Gastrocnemius medialis (tissue), 4 donors: Measurements from ENCODE around the gene C8A. TPM values are rescaled to one million over a fixed set of nuclear protein-coding genes. Genes with fewer than 3 reads are reported as not detected.

ENCODE experiments used
- ATAC-seq, 2 donors: fragments of 150-250 bp; one replicate each; pipeline ENCODE4 v1.9.1; 2016
- DNase-seq, 2 donors: peaks; one replicate each; pipeline ENCODE4 v3.0.0-alpha.2; 2019
- H3K27ac ChIP-seq, 4 donors: fragments of 200-600 bp; sonication (generic); 1 replicate in 1 of 4; 2 replicates in 3 of 4; pipeline ENCODE4 v1.5.1; 2016 to 2018; ENCODE audit warnings: mild to moderate bottlenecking in 2 of 4, moderate library complexity in 1 of 4
- H3K27me3 ChIP-seq, 3 donors: fragments of 200-600 bp; sonication (generic) in 2 of 3; 1 replicate in 1 of 3; 2 replicates in 2 of 3; pipeline versions ENCODE4 v1.5.1 to v1.6.0; 2016 to 2019; ENCODE audit warnings: mild to moderate bottlenecking in 1 of 3, moderate library complexity in 1 of 3
- H3K36me3 ChIP-seq, 2 donors: fragments of 200-600 bp; sonication (generic) in 1 of 2; one replicate each; pipeline ENCODE4 v1.5.1; 2017 to 2018
- H3K4me1 ChIP-seq, 2 donors: fragments of 200-600 bp; sonication (generic) in 1 of 2; one replicate each; pipeline ENCODE4 v1.5.1; 2016 to 2017; ENCODE audit warnings: mild to moderate bottlenecking in 2 of 2
- H3K4me3 ChIP-seq, 4 donors: fragments of 200-600 bp; sonication (generic) in 3 of 4; 1 replicate in 1 of 4; 2 replicates in 3 of 4; pipeline ENCODE4 v1.5.1; 2016 to 2019; ENCODE audit warnings: mild to moderate bottlenecking in 2 of 4
- H3K9me3 ChIP-seq, 3 donors: fragments of 200-600 bp; sonication (generic) in 2 of 3; 1 replicate in 1 of 3; 2 replicates in 2 of 3; pipeline ENCODE4 v1.5.1; 2016 to 2019
- POLR2A ChIP-seq, 2 donors: fragments of 450-650 bp; IDR thresholded peaks; one replicate each; pipeline ENCODE4 v1.6.1; 2017; ENCODE audit warnings: antibody characterized with exemption in 2 of 2, mild to moderate bottlenecking in 2 of 2, moderate library complexity in 2 of 2
- in situ Hi-C, 4 donors: fragments of 200-750 bp; cut with MboI; loops; one replicate each; pipeline versions ENCODE4 v1.15.0 to v1.8.0; 2017; ENCODE audit warnings: low sequenced_read_pairs in 4 of 4
- intact Hi-C: fragments of 100-400 bp; cut with DNase I; formaldehyde crosslinking; loops from one replicate; pipeline ENCODE4 v1.15.1; 2023; ENCODE audit warnings: low total_unique reads
- total RNA-seq, 4 donors: library from RNA; depleted of rRNA; stranded (reverse); fragments of >200 nt; gene quantifications; one replicate each; pipeline versions ENCODE4 v1.1.0 to v1.2.3, GENCODE V29; 2016
- TF ChIP-seq, protein P1 (sequence below), 5 experiments: fragments of 450-650 bp in 3 of 5; fragments of 200-600 bp in 2 of 5; sonication (generic) in 2 of 5; IDR thresholded peaks in 4 of 5; conservative IDR thresholded peaks in 1 of 5; 1 replicate in 4 of 5; 2 replicates in 1 of 5; pipeline ENCODE4 v1.5.1; 2016 to 2019; ENCODE audit warnings: antibody characterized with exemption in 5 of 5, mild to moderate bottlenecking in 3 of 5, moderate library complexity in 3 of 5

Gene C8A
- total RNA-seq, 4 donors from 2014 or later = 0.20 to 0.40 TPM; not detected in 2

- ATAC-seq (no peak), DNase-seq (no peak)
- Histone ChIP-seq H3K27ac (no peak overlapping the region), H3K4me3 (no peak overlapping the region), H3K4me1 (no peaks in the 10 kb centered on the region), H3K9me3 (no peaks in the 10 kb centered on the region), H3K36me3 (no peaks in the 10 kb centered on the region), H3K27me3 (no peaks in the 10 kb centered on the region)
- no peak for TF ChIP-seq POLR2A (IDR thresholded peaks at IDR 0.05)
- TF ChIP-seq, protein P1, sequence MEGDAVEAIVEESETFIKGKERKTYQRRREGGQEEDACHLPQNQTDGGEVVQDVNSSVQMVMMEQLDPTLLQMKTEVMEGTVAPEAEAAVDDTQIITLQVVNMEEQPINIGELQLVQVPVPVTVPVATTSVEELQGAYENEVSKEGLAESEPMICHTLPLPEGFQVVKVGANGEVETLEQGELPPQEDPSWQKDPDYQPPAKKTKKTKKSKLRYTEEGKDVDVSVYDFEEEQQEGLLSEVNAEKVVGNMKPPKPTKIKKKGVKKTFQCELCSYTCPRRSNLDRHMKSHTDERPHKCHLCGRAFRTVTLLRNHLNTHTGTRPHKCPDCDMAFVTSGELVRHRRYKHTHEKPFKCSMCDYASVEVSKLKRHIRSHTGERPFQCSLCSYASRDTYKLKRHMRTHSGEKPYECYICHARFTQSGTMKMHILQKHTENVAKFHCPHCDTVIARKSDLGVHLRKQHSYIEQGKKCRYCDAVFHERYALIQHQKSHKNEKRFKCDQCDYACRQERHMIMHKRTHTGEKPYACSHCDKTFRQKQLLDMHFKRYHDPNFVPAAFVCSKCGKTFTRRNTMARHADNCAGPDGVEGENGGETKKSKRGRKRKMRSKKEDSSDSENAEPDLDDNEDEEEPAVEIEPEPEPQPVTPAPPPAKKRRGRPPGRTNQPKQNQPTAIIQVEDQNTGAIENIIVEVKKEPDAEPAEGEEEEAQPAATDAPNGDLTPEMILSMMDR (IDR thresholded peaks at IDR 0.05 in 4 of 5, conservative IDR thresholded peaks at IDR 0.05 in 1 of 5) = no peak
- intact Hi-C loops (no loop called here), in situ Hi-C loops (no loop called here)
Observed at GRCh38 chr1:56890229-56890628, 35.6 kb downstream of the C8A start.

- no peak for ATAC-seq
- Histone ChIP-seq H3K9me3 (no peaks in the 10 kb centered on the region), H3K27ac (no peak overlapping the region), H3K4me1 (no peaks in the 10 kb centered on the region), H3K27me3 (no peaks in the 10 kb centered on the region), H3K4me3 (no peak overlapping the region), H3K36me3 (no peaks in the 10 kb centered on the region)
- no peak for DNase-seq
- intact Hi-C loops (no loop called here), in situ Hi-C loops (no loop called here)
- TF ChIP-seq, protein P1 (IDR thresholded peaks at IDR 0.05 in 4 of 5, conservative IDR thresholded peaks at IDR 0.05 in 1 of 5) = no peak
- no peak for TF ChIP-seq POLR2A (IDR thresholded peaks at IDR 0.05)
Observed at GRCh38 chr1:56894014-56894413, 39.4 kb downstream of the C8A start.

- Histone ChIP-seq H3K27me3 (no peaks in the 10 kb centered on the region), H3K36me3 (no peaks in the 10 kb centered on the region), H3K9me3 (no peaks in the 10 kb centered on the region), H3K4me1 (no peaks in the 10 kb centered on the region), H3K4me3 (no peak overlapping the region), H3K27ac (no peak overlapping the region)
- intact Hi-C loops (no loop called here), in situ Hi-C loops (no loop called here)
- DNase-seq (no peak), ATAC-seq (no peak)
- TF ChIP-seq, protein P1 (IDR thresholded peaks at IDR 0.05 in 4 of 5, conservative IDR thresholded peaks at IDR 0.05 in 1 of 5) = no peak
- TF ChIP-seq POLR2A (IDR thresholded peaks at IDR 0.05) = no peak
Observed at GRCh38 chr1:56897150-56898004, 42.8 kb downstream of the C8A start.

DNA sequence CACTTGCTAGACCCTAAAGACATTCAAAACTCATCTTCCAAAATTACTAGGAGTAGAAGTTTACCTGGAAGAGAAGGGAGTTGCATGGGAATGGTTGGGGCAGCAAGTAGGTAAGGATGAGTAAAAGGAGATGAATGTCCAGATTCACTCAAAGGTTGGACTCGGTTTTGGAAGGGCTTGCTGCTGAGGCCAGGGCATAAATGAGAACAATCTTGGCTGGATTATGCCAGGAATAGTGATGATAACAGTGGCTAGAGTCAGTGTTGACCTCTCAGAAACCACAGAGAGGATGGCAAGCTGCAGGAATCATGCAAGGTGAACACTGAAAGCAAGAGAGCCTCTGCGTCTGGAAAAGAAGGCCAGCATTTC lies 43.4 kb downstream of the C8A start:
- Histone ChIP-seq H3K27ac (no peak overlapping the region), H3K4me1 (no peaks in the 10 kb centered on the region), H3K27me3 (no peaks in the 10 kb centered on the region), H3K4me3 (no peak overlapping the region), H3K36me3 (no peaks in the 10 kb centered on the region), H3K9me3 (no peaks in the 10 kb centered on the region)
- intact Hi-C loops (no loop called here), in situ Hi-C loops (no loop called here)
- TF ChIP-seq POLR2A (IDR thresholded peaks at IDR 0.05) = no peak
- TF ChIP-seq, protein P1 (IDR thresholded peaks at IDR 0.05 in 4 of 5, conservative IDR thresholded peaks at IDR 0.05 in 1 of 5) = no peak
- no peak for ATAC-seq
- no peak for DNase-seq
